ENCODE results near the gene SYNE1. TPM values are rescaled to one million over a fixed set of nuclear protein-coding genes. Genes with fewer than 3 reads are reported as not detected.

SYNE1 gene
- total and polyA plus RNA-seq, 2 experiments from 2014 or later, result 17.6 to 59.9 TPM

DNA sequence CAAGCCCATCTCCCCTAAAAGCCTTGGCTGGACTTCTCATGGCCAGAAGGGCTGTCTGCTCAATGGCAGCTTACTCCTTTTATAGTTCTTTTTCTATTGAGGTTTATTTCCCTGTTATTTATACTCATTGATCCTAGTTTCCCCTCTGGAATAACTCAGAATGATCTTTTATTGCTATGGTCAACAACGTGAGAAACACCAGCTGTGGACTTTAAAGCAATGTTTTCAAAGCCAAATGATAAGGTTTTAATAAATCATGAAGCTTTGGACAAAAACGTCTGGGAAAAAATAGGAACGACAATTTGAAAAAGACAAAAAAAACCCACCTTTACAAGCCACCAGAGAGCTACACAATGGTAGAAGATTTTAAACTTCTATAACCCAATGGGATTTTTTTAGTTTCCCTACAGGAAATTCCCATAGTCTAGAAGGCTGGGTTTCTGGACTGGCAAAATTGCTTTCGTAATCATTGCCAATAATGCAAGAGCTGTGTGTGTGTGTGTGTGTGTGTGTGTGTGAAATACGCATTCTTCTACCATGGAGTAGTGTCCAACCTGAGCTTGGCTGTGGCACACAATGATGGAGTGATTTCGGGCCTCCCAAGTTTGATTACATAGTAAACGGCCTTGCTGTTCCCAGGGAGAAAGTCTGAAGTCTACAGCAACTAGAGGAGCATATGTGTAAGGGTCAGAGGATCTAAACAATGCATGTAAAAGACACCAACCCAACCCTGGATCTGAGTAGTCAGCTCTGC is 396.0 kb downstream of the SYNE1 start:
- TF ChIP-seq EZH2 (IDR thresholded peaks at IDR 0.05; ENCODE audit: borderline replicate concordance), result no peak
- TF ChIP-seq, protein P1, sequence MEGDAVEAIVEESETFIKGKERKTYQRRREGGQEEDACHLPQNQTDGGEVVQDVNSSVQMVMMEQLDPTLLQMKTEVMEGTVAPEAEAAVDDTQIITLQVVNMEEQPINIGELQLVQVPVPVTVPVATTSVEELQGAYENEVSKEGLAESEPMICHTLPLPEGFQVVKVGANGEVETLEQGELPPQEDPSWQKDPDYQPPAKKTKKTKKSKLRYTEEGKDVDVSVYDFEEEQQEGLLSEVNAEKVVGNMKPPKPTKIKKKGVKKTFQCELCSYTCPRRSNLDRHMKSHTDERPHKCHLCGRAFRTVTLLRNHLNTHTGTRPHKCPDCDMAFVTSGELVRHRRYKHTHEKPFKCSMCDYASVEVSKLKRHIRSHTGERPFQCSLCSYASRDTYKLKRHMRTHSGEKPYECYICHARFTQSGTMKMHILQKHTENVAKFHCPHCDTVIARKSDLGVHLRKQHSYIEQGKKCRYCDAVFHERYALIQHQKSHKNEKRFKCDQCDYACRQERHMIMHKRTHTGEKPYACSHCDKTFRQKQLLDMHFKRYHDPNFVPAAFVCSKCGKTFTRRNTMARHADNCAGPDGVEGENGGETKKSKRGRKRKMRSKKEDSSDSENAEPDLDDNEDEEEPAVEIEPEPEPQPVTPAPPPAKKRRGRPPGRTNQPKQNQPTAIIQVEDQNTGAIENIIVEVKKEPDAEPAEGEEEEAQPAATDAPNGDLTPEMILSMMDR (IDR thresholded peaks at IDR 0.05; ENCODE audit: poor library complexity), result no peak
- no peak for TF ChIP-seq EZH2phosphoT487 (IDR thresholded peaks at IDR 0.05; ENCODE audit: low read depth, severe bottlenecking, unreplicated experiment)
- Histone ChIP-seq H3K4me2 (no peak overlapping the region), H2AFZ (no peak overlapping the region), H3K27me3 (no peaks in the 10 kb centered on the region), H3K9me2 (replicated peaks; ENCODE audit: insufficient read depth) (no peaks in the 10 kb centered on the region), H4K20me1 (ENCODE audit: insufficient read depth, poor library complexity, severe bottlenecking) (no peaks in the 10 kb centered on the region), H3K79me2 (no peaks in the 10 kb centered on the region), H3K36me3 (replicated peaks; ENCODE audit: insufficient read depth, low read depth) (no peaks in the 10 kb centered on the region), H3K4me3 (no peak overlapping the region), H3K27ac (peak overlapping the region; percentile 48), H3K9me3 (ENCODE audit: low read depth) (no peaks in the 10 kb centered on the region), H3K4me1 (ENCODE audit: insufficient read depth) (no peaks in the 10 kb centered on the region)
- 64% methylated on average over 7 of the region's 7 CpGs for WGBS (ENCODE audit: low lambda C conversion rate, missing lambda C conversion rate)
- DNase-seq (ENCODE audit: low spot score), result no peak

DNA sequence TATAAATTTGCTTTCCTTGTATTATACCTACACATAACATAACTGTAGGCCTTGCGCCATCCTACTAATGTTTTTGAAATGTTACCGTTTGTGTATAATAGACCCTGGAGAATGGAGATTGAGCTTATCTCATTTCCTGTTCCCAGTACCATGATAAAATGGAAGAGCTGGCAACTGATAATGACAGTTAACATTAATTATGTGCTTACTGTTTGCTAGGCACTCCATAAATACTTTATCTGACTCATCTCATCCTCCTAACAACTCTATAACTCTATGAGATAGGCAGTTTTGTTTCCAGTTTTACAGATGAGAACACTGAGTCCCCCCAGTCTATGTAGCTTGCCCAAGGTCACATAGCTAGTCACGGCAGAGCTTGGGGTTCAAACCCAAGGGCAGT is 396.7 kb downstream of the SYNE1 start:
- no peaks in the 10 kb centered on the region for H4K20me1 ChIP-seq (ENCODE audit: insufficient read depth, poor library complexity, severe bottlenecking)
- no peak overlapping the region for H2AFZ ChIP-seq
- no peaks in the 10 kb centered on the region for H3K27me3 ChIP-seq
- TF ChIP-seq EZH2phosphoT487 (IDR thresholded peaks at IDR 0.05; ENCODE audit: low read depth, severe bottlenecking, unreplicated experiment), result no peak
- TF ChIP-seq, protein P1 (IDR thresholded peaks at IDR 0.05; ENCODE audit: poor library complexity), result no peak
- no peak for TF ChIP-seq EZH2 (IDR thresholded peaks at IDR 0.05; ENCODE audit: borderline replicate concordance)
- WGBS (ENCODE audit: low lambda C conversion rate, missing lambda C conversion rate), result 78% methylated on average over 3 of the region's 3 CpGs
- no peaks in the 10 kb centered on the region for H3K36me3 ChIP-seq (replicated peaks; ENCODE audit: insufficient read depth, low read depth)
- no peak overlapping the region for H3K27ac ChIP-seq
- no peaks in the 10 kb centered on the region for H3K9me2 ChIP-seq (replicated peaks; ENCODE audit: insufficient read depth)
- no peaks in the 10 kb centered on the region for H3K79me2 ChIP-seq
- H3K9me3 ChIP-seq (ENCODE audit: low read depth), result no peaks in the 10 kb centered on the region
- no peak overlapping the region for H3K4me3 ChIP-seq
- no peak for DNase-seq (ENCODE audit: low spot score)
- H3K4me1 ChIP-seq (ENCODE audit: insufficient read depth), result no peaks in the 10 kb centered on the region
- no peak overlapping the region for H3K4me2 ChIP-seq

DNA sequence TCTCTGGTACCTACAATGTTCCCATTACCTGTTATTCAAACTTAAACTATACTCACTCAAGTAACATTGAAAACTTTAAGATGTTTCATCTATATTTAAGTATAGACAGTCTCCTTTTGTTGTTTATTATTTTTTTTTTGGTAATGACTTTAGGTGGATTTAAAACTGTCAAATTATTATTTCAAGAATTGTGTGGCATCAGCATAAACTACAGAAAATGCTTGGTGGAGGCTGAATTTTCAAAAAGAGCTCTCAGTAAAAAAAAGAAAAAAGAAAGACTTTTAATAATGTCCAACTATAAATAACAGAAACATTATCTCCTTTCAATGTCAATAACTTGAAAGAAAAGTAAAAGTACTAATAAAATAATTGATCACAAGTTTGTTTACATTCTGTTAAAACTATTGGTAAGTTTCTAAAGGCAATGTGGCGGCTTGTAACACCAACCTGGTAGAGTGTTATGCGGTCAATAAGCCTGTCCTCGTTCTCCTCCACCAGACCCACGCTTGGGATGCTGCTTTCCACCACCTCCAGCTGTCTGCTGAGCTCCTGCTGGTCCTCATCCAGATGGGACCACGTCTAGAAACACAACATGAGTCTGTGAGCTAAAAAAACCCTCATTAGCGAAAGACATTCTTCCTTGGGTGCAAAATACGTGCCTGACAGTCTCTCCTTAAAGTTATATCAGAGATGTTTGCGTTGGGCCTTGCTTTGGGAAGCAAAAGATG is 400.6 kb downstream of the SYNE1 start:
- Histone ChIP-seq H3K4me2 (no peak overlapping the region), H4K20me1 (ENCODE audit: insufficient read depth, poor library complexity, severe bottlenecking) (no peaks in the 10 kb centered on the region), H3K79me2 (no peaks in the 10 kb centered on the region), H2AFZ (no peak overlapping the region), H3K9me2 (replicated peaks; ENCODE audit: insufficient read depth) (no peaks in the 10 kb centered on the region), H3K27ac (no peak overlapping the region), H3K9me3 (ENCODE audit: low read depth) (no peaks in the 10 kb centered on the region), H3K4me3 (no peak overlapping the region), H3K27me3 (no peaks in the 10 kb centered on the region), H3K36me3 (replicated peaks; ENCODE audit: insufficient read depth, low read depth) (no peaks in the 10 kb centered on the region), H3K4me1 (ENCODE audit: insufficient read depth) (no peaks in the 10 kb centered on the region)
- no peak for DNase-seq (ENCODE audit: low spot score)
- WGBS (ENCODE audit: low lambda C conversion rate, missing lambda C conversion rate), result 80% methylated on average over 8 of the region's 8 CpGs
- no peak for TF ChIP-seq EZH2 (IDR thresholded peaks at IDR 0.05; ENCODE audit: borderline replicate concordance)
- TF ChIP-seq EZH2phosphoT487 (IDR thresholded peaks at IDR 0.05; ENCODE audit: low read depth, severe bottlenecking, unreplicated experiment), result no peak
- TF ChIP-seq, protein P1 (IDR thresholded peaks at IDR 0.05; ENCODE audit: poor library complexity), result no peak
